ENCODE measurements around the gene FRMD1. TPM values are rescaled to one million over a fixed set of nuclear protein-coding genes. Genes with fewer than 3 reads are reported as not detected.

The FRMD1 gene
- total RNA-seq, 2 donors from 2014 or later: not detected

DNA sequence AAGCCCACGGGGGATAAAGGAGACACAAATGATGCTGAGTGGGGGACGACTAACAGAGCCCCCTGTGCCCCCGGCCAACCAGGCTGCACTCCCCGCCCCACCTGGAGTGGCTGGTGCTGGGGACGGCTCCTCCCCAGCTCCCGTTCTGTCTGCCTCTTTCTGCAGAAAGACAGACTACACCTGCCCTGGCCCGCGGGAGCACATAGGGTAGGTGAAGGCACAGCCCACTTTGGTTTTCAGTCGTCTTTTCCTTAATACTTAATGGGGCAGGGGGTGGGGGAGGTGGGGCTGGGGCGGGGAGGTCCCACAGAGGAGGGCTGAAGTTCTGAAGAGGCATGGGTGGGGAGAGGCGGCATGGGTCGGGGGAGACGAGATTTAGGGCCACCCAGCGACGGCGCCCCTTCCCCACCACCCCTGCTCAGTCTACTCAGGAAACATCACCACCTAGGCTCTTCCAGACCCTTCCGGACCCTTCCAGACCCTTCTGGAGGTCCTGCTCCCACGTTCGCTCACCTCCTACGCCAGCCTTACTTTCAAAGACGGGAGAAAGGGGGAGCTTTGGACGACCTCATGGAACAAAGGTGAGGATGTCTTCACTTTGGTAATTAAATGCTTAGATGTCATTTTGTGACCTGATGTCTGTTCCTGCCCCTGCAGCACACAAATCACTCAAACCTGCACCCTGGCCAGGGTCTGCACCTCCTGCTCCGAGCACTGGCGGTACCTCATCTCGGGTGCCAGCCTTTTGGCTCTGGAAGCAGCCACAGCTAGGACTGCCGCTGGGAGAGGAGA is 21.2 kb upstream of the FRMD1 start:
- Mint-ChIP-seq H3K27me3 (ENCODE audit: insufficient read depth) (no peaks in the 10 kb centered on the region), H3K9me3 (no peaks in the 10 kb centered on the region), H3K36me3 (ENCODE audit: low read depth) (no peaks in the 10 kb centered on the region), H3K4me1 (peaks cover 6% of the 10 kb centered on the region), H3K27ac (no peak overlapping the region), H3K4me3 (no peak overlapping the region)
- H3K27me3 ChIP-seq (ENCODE audit: control insufficient read depth, insufficient read depth, low read length, poor library complexity, severe bottlenecking): peaks cover 62% of the 10 kb centered on the region
- H3K4me3 ChIP-seq (ENCODE audit: low read length): no peak overlapping the region
- no peak overlapping the region for H3K9ac ChIP-seq (ENCODE audit: extremely low read depth, low read length, poor library complexity, severe bottlenecking)
- no peaks in the 10 kb centered on the region for H3K36me3 ChIP-seq (ENCODE audit: control insufficient read depth, insufficient read depth, low read length)
- no peak for DNase-seq
- 90 to 95% methylated on average over 10 to 25 of the region's 26 CpGs for WGBS, 2 experiments (ENCODE audit: insufficient coverage in 1 of 2, insufficient read length in 1 of 2)
- H3K27ac ChIP-seq (ENCODE audit: low read depth, low read length): no peak overlapping the region
- no peaks in the 10 kb centered on the region for H3K4me1 ChIP-seq (ENCODE audit: control insufficient read depth, insufficient read depth, low read length)
- no peaks in the 10 kb centered on the region for H3K9me3 ChIP-seq (ENCODE audit: control insufficient read depth, low read length)
- TF ChIP-seq, protein P1, sequence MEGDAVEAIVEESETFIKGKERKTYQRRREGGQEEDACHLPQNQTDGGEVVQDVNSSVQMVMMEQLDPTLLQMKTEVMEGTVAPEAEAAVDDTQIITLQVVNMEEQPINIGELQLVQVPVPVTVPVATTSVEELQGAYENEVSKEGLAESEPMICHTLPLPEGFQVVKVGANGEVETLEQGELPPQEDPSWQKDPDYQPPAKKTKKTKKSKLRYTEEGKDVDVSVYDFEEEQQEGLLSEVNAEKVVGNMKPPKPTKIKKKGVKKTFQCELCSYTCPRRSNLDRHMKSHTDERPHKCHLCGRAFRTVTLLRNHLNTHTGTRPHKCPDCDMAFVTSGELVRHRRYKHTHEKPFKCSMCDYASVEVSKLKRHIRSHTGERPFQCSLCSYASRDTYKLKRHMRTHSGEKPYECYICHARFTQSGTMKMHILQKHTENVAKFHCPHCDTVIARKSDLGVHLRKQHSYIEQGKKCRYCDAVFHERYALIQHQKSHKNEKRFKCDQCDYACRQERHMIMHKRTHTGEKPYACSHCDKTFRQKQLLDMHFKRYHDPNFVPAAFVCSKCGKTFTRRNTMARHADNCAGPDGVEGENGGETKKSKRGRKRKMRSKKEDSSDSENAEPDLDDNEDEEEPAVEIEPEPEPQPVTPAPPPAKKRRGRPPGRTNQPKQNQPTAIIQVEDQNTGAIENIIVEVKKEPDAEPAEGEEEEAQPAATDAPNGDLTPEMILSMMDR (conservative IDR thresholded peaks at IDR 0.05): no peak

GRCh38 chr6:168099201-168100010 is 20.4 kb upstream of the FRMD1 start:
- H3K9me3 ChIP-seq (ENCODE audit: control insufficient read depth, low read length): no peaks in the 10 kb centered on the region
- Mint-ChIP-seq H3K9me3 (no peaks in the 10 kb centered on the region), H3K27me3 (ENCODE audit: insufficient read depth) (no peaks in the 10 kb centered on the region), H3K4me1 (peaks cover 6% of the 10 kb centered on the region), H3K27ac (no peak overlapping the region), H3K4me3 (no peak overlapping the region), H3K36me3 (ENCODE audit: low read depth) (no peaks in the 10 kb centered on the region)
- H3K36me3 ChIP-seq (ENCODE audit: control insufficient read depth, insufficient read depth, low read length): no peaks in the 10 kb centered on the region
- DNase-seq: peak; percentile 78
- no peak overlapping the region for H3K4me3 ChIP-seq (ENCODE audit: low read length)
- TF ChIP-seq, protein P1 (conservative IDR thresholded peaks at IDR 0.05): no peak
- H3K27ac ChIP-seq (ENCODE audit: low read depth, low read length): no peak overlapping the region
- H3K4me1 ChIP-seq (ENCODE audit: control insufficient read depth, insufficient read depth, low read length): no peaks in the 10 kb centered on the region
- peaks cover 58% of the 10 kb centered on the region for H3K27me3 ChIP-seq (ENCODE audit: control insufficient read depth, insufficient read depth, low read length, poor library complexity, severe bottlenecking)
- no peak overlapping the region for H3K9ac ChIP-seq (ENCODE audit: extremely low read depth, low read length, poor library complexity, severe bottlenecking)
- WGBS, 2 experiments (ENCODE audit: insufficient coverage in 1 of 2, insufficient read length in 1 of 2): 67 to 70% methylated on average over 19 to 23 of the region's 23 CpGs

- WGBS, 2 experiments (ENCODE audit: insufficient coverage in 1 of 2, insufficient read length in 1 of 2): 93 to 98% methylated on average over 7 to 13 of the region's 13 CpGs
- no peaks in the 10 kb centered on the region for H3K36me3 ChIP-seq (ENCODE audit: control insufficient read depth, insufficient read depth, low read length)
- peaks cover 48% of the 10 kb centered on the region for H3K27me3 ChIP-seq (ENCODE audit: control insufficient read depth, insufficient read depth, low read length, poor library complexity, severe bottlenecking)
- no peak overlapping the region for H3K4me3 ChIP-seq (ENCODE audit: low read length)
- Mint-ChIP-seq H3K4me1 (peaks cover 6% of the 10 kb centered on the region), H3K4me3 (no peak overlapping the region), H3K27me3 (ENCODE audit: insufficient read depth) (no peaks in the 10 kb centered on the region), H3K9me3 (no peaks in the 10 kb centered on the region), H3K27ac (no peak overlapping the region), H3K36me3 (ENCODE audit: low read depth) (no peaks in the 10 kb centered on the region)
- no peak overlapping the region for H3K27ac ChIP-seq (ENCODE audit: low read depth, low read length)
- no peak overlapping the region for H3K9ac ChIP-seq (ENCODE audit: extremely low read depth, low read length, poor library complexity, severe bottlenecking)
- DNase-seq: no peak
- H3K9me3 ChIP-seq (ENCODE audit: control insufficient read depth, low read length): no peaks in the 10 kb centered on the region
- TF ChIP-seq, protein P1 (conservative IDR thresholded peaks at IDR 0.05): no peak
- no peaks in the 10 kb centered on the region for H3K4me1 ChIP-seq (ENCODE audit: control insufficient read depth, insufficient read depth, low read length)
Observed at GRCh38 chr6:168098431-168098861, 19.4 kb upstream of the FRMD1 start.

All from endodermal cell (in vitro differentiated cells).